Astrocyte of the cerebellum (primary cell): ENCODE data around the gene CDC14C.
A peak's percentile ranks its signal among the peaks of the same experiment; 100 is the strongest.

Experiments used
- DNase-seq: peaks from one replicate; pipeline ENCODE4 v3.0.0-alpha.2; 2011; ENCODE audit warnings: low read depth
- H3K4me3 ChIP-seq: 2 replicates; pipeline ENCODE4 v1.5.1; 2011; ENCODE audit warnings: mild to moderate bottlenecking, low read depth, low read length, moderate library complexity
- CTCF ChIP-seq: IDR thresholded peaks from 2 replicates; pipeline ENCODE4 v1.5.1; 2012; ENCODE audit warnings: low read length, low read depth, moderate library complexity, mild to moderate bottlenecking; ENCODE audit errors: missing control alignments
- in situ Hi-C: cut with HindIII; loops from 2 replicates; pipeline ENCODE4 v1.10.0; 2017; ENCODE audit warnings: low sequenced_read_pairs

CDC14C gene

GRCh38 chr7:48964074-48964473 lies 39.7 kb downstream of the CDC14C start:
- peak; percentile 59 for DNase-seq
- in situ Hi-C loops, result no loop called here
- H3K4me3 ChIP-seq, result no peak overlapping the region
- TF ChIP-seq CTCF, result no peak

- no peak overlapping the region for H3K4me3 ChIP-seq
- DNase-seq, result no peak
- no peak for TF ChIP-seq CTCF
- in situ Hi-C loops, result no loop called here
Observed at GRCh38 chr7:48971173-48971572, 46.8 kb downstream of the CDC14C start.

- no peak for DNase-seq
- no peak overlapping the region for H3K4me3 ChIP-seq
- TF ChIP-seq CTCF, result no peak
- in situ Hi-C loops, result no loop called here
Observed at GRCh38 chr7:48976253-48976652, 51.9 kb downstream of the CDC14C start.

- no peak for DNase-seq
- no peak for TF ChIP-seq CTCF
- in situ Hi-C loops, result no loop called here
- H3K4me3 ChIP-seq, result no peak overlapping the region
Observed at GRCh38 chr7:48976850-48977249, 52.5 kb downstream of the CDC14C start.
